Stimulated activated CD8-positive, alpha-beta memory T cell treated with anti-CD3 and anti-CD28 coated beads, Interleukin-7, amount 100 ng/mL, for 48 hours (primary cell): ENCODE measurements around the gene NAA60.

ENCODE experiments used
- DNase-seq, 2 donors: peaks; one replicate each; pipeline ENCODE4 v3.0.0-alpha.2; 2020; ENCODE audit warnings: low read depth in 1 of 2; ENCODE audit errors: extremely low read depth in 1 of 2

The NAA60 gene

GRCh38 chr16:3503523-3503922 lies 60.0 kb downstream of the NAA60 start:
- DNase-seq, result peak in 1 of 2 donors; percentile 40

- DNase-seq, result no peak
Observed at GRCh38 chr16:3508736-3509135, 65.3 kb downstream of the NAA60 start.

- peak in 1 of 2 donors; percentile 67 for DNase-seq
Observed at GRCh38 chr16:3509470-3509928, 66.0 kb downstream of the NAA60 start.

GRCh38 chr16:3510416-3510815 lies 66.9 kb downstream of the NAA60 start:
- no peak for DNase-seq

GRCh38 chr16:3511286-3512180 lies 68.1 kb downstream of the NAA60 start:
- no peak for DNase-seq

GRCh38 chr16:3513892-3514583 lies 70.6 kb downstream of the NAA60 start:
- no peak for DNase-seq

GRCh38 chr16:3514621-3515020 lies 71.1 kb downstream of the NAA60 start:
- no peak for DNase-seq

- DNase-seq, result no peak
Observed at GRCh38 chr16:3515897-3516296, 72.4 kb downstream of the NAA60 start.

GRCh38 chr16:3518292-3518985 lies 75.0 kb downstream of the NAA60 start:
- DNase-seq, result no peak

GRCh38 chr16:3518986-3519348 lies 75.5 kb downstream of the NAA60 start:
- DNase-seq, result no peak

GRCh38 chr16:3519581-3519980 lies 76.1 kb downstream of the NAA60 start:
- no peak for DNase-seq

GRCh38 chr16:3520413-3520812 lies 76.9 kb downstream of the NAA60 start:
- no peak for DNase-seq

- DNase-seq, result no peak
Observed at GRCh38 chr16:3520841-3521240, 77.4 kb downstream of the NAA60 start.

- DNase-seq, result no peak
Observed at GRCh38 chr16:3523281-3523680, 79.8 kb downstream of the NAA60 start.

GRCh38 chr16:3525951-3526350 lies 82.5 kb downstream of the NAA60 start:
- DNase-seq, result no peak

- peak in 1 of 2 donors; percentile 44 for DNase-seq
Observed at GRCh38 chr16:3527216-3527829, 83.8 kb downstream of the NAA60 start.

GRCh38 chr16:3528406-3528805 lies 84.9 kb downstream of the NAA60 start:
- no peak for DNase-seq

- DNase-seq, result no peak
Observed at GRCh38 chr16:3529175-3529574, 85.7 kb downstream of the NAA60 start.

- no peak for DNase-seq
Observed at GRCh38 chr16:3530371-3530914, 87.0 kb downstream of the NAA60 start.

- no peak for DNase-seq
Observed at GRCh38 chr16:3532741-3533140, 89.3 kb downstream of the NAA60 start.

- no peak for DNase-seq
Observed at GRCh38 chr16:3534126-3534525, 90.6 kb downstream of the NAA60 start.
